GM21825 (cell line): ENCODE measurements around the gene SMAD2.

Experiments used
- ATAC-seq: cut with Tn5 transposase; IDR thresholded peaks from one replicate; pipeline ENCODE4 v1.9.1; 2021; ENCODE audit warnings: mild to moderate bottlenecking, moderate library complexity; ENCODE audit not compliant: unreplicated experiment

The SMAD2 gene

GRCh38 chr18:47899107-47899840, 31.2 kb downstream of the SMAD2 start:
- ATAC-seq, result no peak

- no peak for ATAC-seq
Measured at GRCh38 chr18:47898696-47899095, 31.8 kb downstream of the SMAD2 start.

- ATAC-seq, result no peak
Measured at GRCh38 chr18:47898055-47898454, 32.4 kb downstream of the SMAD2 start.

- ATAC-seq, result no peak
Measured at GRCh38 chr18:47895565-47896250, 34.8 kb downstream of the SMAD2 start.

- no peak for ATAC-seq
Measured at GRCh38 chr18:47893939-47894699, 36.3 kb downstream of the SMAD2 start.

GRCh38 chr18:47893047-47893446, 37.4 kb downstream of the SMAD2 start:
- ATAC-seq, result no peak

GRCh38 chr18:47888156-47888555, 42.3 kb downstream of the SMAD2 start:
- no peak for ATAC-seq

GRCh38 chr18:47887227-47887626, 43.2 kb downstream of the SMAD2 start:
- ATAC-seq, result no peak

- ATAC-seq, result no peak
Measured at GRCh38 chr18:47883771-47884413, 46.6 kb downstream of the SMAD2 start.

GRCh38 chr18:47882641-47883040, 47.8 kb downstream of the SMAD2 start:
- ATAC-seq, result no peak

- no peak for ATAC-seq
Measured at GRCh38 chr18:47881752-47882455, 48.6 kb downstream of the SMAD2 start.

- ATAC-seq, result no peak
Measured at GRCh38 chr18:47881042-47881441, 49.4 kb downstream of the SMAD2 start.

GRCh38 chr18:47877892-47878291, 52.6 kb downstream of the SMAD2 start:
- ATAC-seq, result no peak

- ATAC-seq, result no peak
Measured at GRCh38 chr18:47876813-47877212, 53.6 kb downstream of the SMAD2 start.

GRCh38 chr18:47873625-47874024, 56.8 kb downstream of the SMAD2 start:
- no peak for ATAC-seq

- no peak for ATAC-seq
Measured at GRCh38 chr18:47872426-47872825, 58.0 kb downstream of the SMAD2 start.

- ATAC-seq, result no peak
Measured at GRCh38 chr18:47871288-47871687, 59.2 kb downstream of the SMAD2 start.

GRCh38 chr18:47870605-47871004, 59.9 kb downstream of the SMAD2 start:
- ATAC-seq, result no peak

- no peak for ATAC-seq
Measured at GRCh38 chr18:47868744-47869143, 61.7 kb downstream of the SMAD2 start.

GRCh38 chr18:47865183-47865582, 65.3 kb downstream of the SMAD2 start:
- no peak for ATAC-seq

GRCh38 chr18:47863041-47863440, 67.4 kb downstream of the SMAD2 start:
- no peak for ATAC-seq
